ENCODE measurements around the gene LZTS3. TPM values are rescaled to one million over a fixed set of nuclear protein-coding genes. Genes with fewer than 3 reads are reported as not detected.

LZTS3 gene
- total and polyA plus RNA-seq, 2 of the 8 experiments (the other 6 are each of a cell fraction or from before 2014, with no cell fraction given): 31.8 to 33.5 TPM

GRCh38 chr20:3162080-3162611, 11.2 kb downstream of the LZTS3 start:
- 84% methylated on average over 11 of the region's 11 CpGs; no CpG with 5 or more reads in 1 of the 2 experiments for WGBS, 2 experiments (ENCODE audit: extremely low coverage in 1 of 2, insufficient coverage in 1 of 2, insufficient read length in 1 of 2, insufficient replicate concordance in 2 of 2, low coverage in 1 of 2, low lambda C conversion rate in 2 of 2, missing lambda C conversion rate in 1 of 2)
- H2AK5ac ChIP-seq (ENCODE audit: low read depth, low read length): no peak overlapping the region
- H3K23me2 ChIP-seq (ENCODE audit: low read depth, low read length): peaks cover 6% of the 10 kb centered on the region
- H3K56ac ChIP-seq (replicated peaks; ENCODE audit: insufficient read length, low read depth, low read length): no peak overlapping the region
- no peak overlapping the region for H4K8ac ChIP-seq (ENCODE audit: extremely low read depth, insufficient read depth, low read length)
- no peak overlapping the region for H3K23ac ChIP-seq (ENCODE audit: insufficient read length)
- H3K4me2 ChIP-seq (ENCODE audit: insufficient read depth in 1 of 2, low read depth in 2 of 2, low read length in 2 of 2): no peak overlapping the region
- H3K4ac ChIP-seq (replicated peaks; ENCODE audit: insufficient read length, low read depth, low read length): no peak overlapping the region
- H2BK5ac ChIP-seq (ENCODE audit: low read depth, low read length): no peak overlapping the region
- H3K36me3 ChIP-seq (ENCODE audit: control insufficient read depth in 2 of 4, insufficient read depth in 4 of 4, low read length in 3 of 4): peaks cover 0 to 15% (median 2%) of the 10 kb centered on the region in 4 experiments; a peak in 5 of 8 replicates
- H3K9ac ChIP-seq (replicated peaks in 1 of 4; ENCODE audit: extremely low read depth in 1 of 4, low read depth in 3 of 4, low read length in 3 of 4): peak overlapping the region in 1 of 4 experiments; percentile 33; a peak in 1 of 7 replicates
- H3K18ac ChIP-seq (ENCODE audit: extremely low read depth, low read length): no peak overlapping the region
- no peak overlapping the region for H2BK15ac ChIP-seq (ENCODE audit: low read length)
- peaks cover 0 to 9% of the 10 kb centered on the region in 2 experiments for H4K20me1 ChIP-seq (replicated peaks in 1 of 2; ENCODE audit: control insufficient read depth in 1 of 2, insufficient read depth in 2 of 2, low read length in 2 of 2)
- no peak overlapping the region for H3K4me3 ChIP-seq (ENCODE audit: extremely low read depth in 1 of 4, insufficient read depth in 2 of 4, low read depth in 3 of 4, low read length in 4 of 4)
- FAIRE-seq (no peak), DNase-seq (ENCODE audit: low read depth in 1 of 2, low spot score in 2 of 2) (no peak)
- POLR2A ChIA-PET (ENCODE audit: partially characterized antibody): interaction anchor here (0.5 to 3.3 kb wide), 12 partner anchors 10 to 179 kb away, joined by 3 to 19 read pairs (median 4); partner anchors contain the start of genes LZTS3 and SLC4A11
- no peak overlapping the region for H2BK20ac ChIP-seq (ENCODE audit: low read length)
- H2BK12ac ChIP-seq (ENCODE audit: low read depth, low read length): peak overlapping the region; percentile 68; the same call in 1 of the 2 replicates
- no peak overlapping the region for H4K91ac ChIP-seq (replicated peaks; ENCODE audit: insufficient read length, low read length)
- H3K79me2 ChIP-seq (ENCODE audit: control insufficient read depth in 1 of 2, insufficient read depth in 2 of 2, low read length in 2 of 2): peaks cover 8 to 23% of the 10 kb centered on the region in 2 experiments; a peak in 3 of 4 replicates
- peaks cover 2 to 9% (median 3%) of the 10 kb centered on the region in 4 experiments; a peak in 5 of 7 replicates for H3K4me1 ChIP-seq (replicated peaks in 1 of 4; ENCODE audit: control insufficient read depth in 3 of 4, insufficient read depth in 4 of 4, low read length in 3 of 4)
- no peaks in the 10 kb centered on the region; a peak in 1 of 7 replicates for H3K27me3 ChIP-seq (replicated peaks in 1 of 4; ENCODE audit: control insufficient read depth in 3 of 4, extremely low read depth in 1 of 4, insufficient read depth in 3 of 4, low read length in 3 of 4)
- CTCF ChIA-PET (ENCODE audit: partially characterized antibody): interaction anchor here (0.6 to 1.5 kb wide), 6 partner anchors 11 to 292 kb away, joined by 3 to 5 read pairs (median 4); partner anchors contain the start of gene ITPA
- no peaks in the 10 kb centered on the region for H3K9me3 ChIP-seq (ENCODE audit: insufficient read depth in 2 of 2, low read depth in 1 of 2, low read length in 1 of 2)
- no peak overlapping the region for H2BK120ac ChIP-seq (replicated peaks; ENCODE audit: low read depth, low read length)
- H3K14ac ChIP-seq (ENCODE audit: insufficient read length): no peak overlapping the region
- no peak overlapping the region for H4K5ac ChIP-seq (ENCODE audit: insufficient read length, low read depth, low read length)
- H3K79me1 ChIP-seq (ENCODE audit: low read depth, low read length): no peaks in the 10 kb centered on the region; the same call in 1 of the 2 replicates
- H3K27ac ChIP-seq (ENCODE audit: low read depth, low read length): no peak overlapping the region; the same call in 1 of the 2 replicates
- no peak overlapping the region for H2AFZ ChIP-seq (ENCODE audit: low read length)
- TF ChIP-seq NANOG (IDR thresholded peaks at IDR 0.05; ENCODE audit: insufficient read depth, low read depth, low read length, poor library complexity, severe bottlenecking) (no peak), SP1 (IDR thresholded peaks at IDR 0.05; ENCODE audit: low read depth, low read length) (0 out of 2 replicates have a peak, but pooled peaks have one; percentile 10), CEBPB (IDR thresholded peaks at IDR 0.05; ENCODE audit: low read depth, low read length) (no peak), POLR2A (IDR thresholded peaks at IDR 0.05; ENCODE audit: control extremely low read depth in 1 of 2, low read depth in 2 of 2, low read length in 2 of 2) (peak in 1 of 2 experiments; percentile 28; a peak in 1 of 3 replicates), MAX (IDR thresholded peaks at IDR 0.05) (no peak), PHF8 (conservative IDR thresholded peaks at IDR 0.05; ENCODE audit: low read depth, low read length) (no peak), TCF12 (IDR thresholded peaks at IDR 0.05; ENCODE audit: low read depth, low read length) (no peak), BRCA1 (IDR thresholded peaks at IDR 0.05; ENCODE audit: low read depth, low read length) (no peak), TAF7 (optimal IDR thresholded peaks at IDR 0.05; ENCODE audit: borderline replicate concordance, low read depth, low read length) (no peak), ASH2L (IDR thresholded peaks at IDR 0.05; ENCODE audit: low read length) (no peak)

Data from H1 (cell line).